Measurements from ENCODE around the gene AKAP13. TPM values are rescaled to one million over a fixed set of nuclear protein-coding genes. Genes with fewer than 3 reads are reported as not detected.
A peak's percentile ranks its signal among the peaks of the same experiment; 100 is the strongest.
"Not testable (repeated sequence)": the region's sequence is repeated elsewhere in the genome, so short reads cannot be mapped to it uniquely, and the experiment has no call there.

AKAP13 gene
- polyA plus RNA-seq, 3 donors: 47.9 to 99.7 (median 92.6) TPM

- Histone ChIP-seq H4K20me1 (ENCODE audit: insufficient read depth, low read length) (no peaks in the 10 kb centered on the region), H3K27ac (ENCODE audit: low read depth in 1 of 2, low read length in 2 of 2) (no peak within 1 kb of the TSS), H3K9me3 (replicated peaks in 1 of 2; ENCODE audit: control insufficient read depth in 1 of 2, insufficient read depth in 1 of 2, low read length in 2 of 2) (peaks cover 0 to 4% of the 10 kb centered on the region in 2 donors), H3K9ac (ENCODE audit: insufficient read depth, low read length, poor library complexity, severe bottlenecking) (peak within 1 kb of the TSS; percentile 73), H3K36me3 (replicated peaks in 1 of 2; ENCODE audit: control insufficient read depth in 1 of 2, insufficient read depth in 2 of 2, low read length in 2 of 2) (no peaks in the 10 kb centered on the region), H3K27me3 (ENCODE audit: control insufficient read depth in 2 of 2, insufficient read depth in 2 of 2, low read length in 2 of 2) (peaks cover 8 to 23% of the 10 kb centered on the region in 2 donors), H3K4me3 (replicated peaks in 1 of 3; ENCODE audit: low read depth in 2 of 3, low read length in 3 of 3) (peak within 1 kb of the TSS; percentile 47 to 87 (median 55)), H2AFZ (ENCODE audit: insufficient read depth, low read depth, low read length, poor library complexity, severe bottlenecking) (peak within 1 kb of the TSS; percentile 96), H3K4me1 (ENCODE audit: control insufficient read depth in 1 of 2, insufficient read depth in 2 of 2, low read length in 2 of 2) (peaks cover 13 to 20% of the 10 kb centered on the region in 2 donors), H3K79me2 (ENCODE audit: insufficient read depth, low read length) (no peaks in the 10 kb centered on the region), H3K4me2 (replicated peaks; ENCODE audit: extremely low read depth, low read length, poor library complexity, severe bottlenecking) (peak within 1 kb of the TSS; percentile 98)
- WGBS (ENCODE audit: insufficient coverage): under 1% methylated on average over 59 of the region's 71 CpGs
- no peak for TF ChIP-seq CTCF (IDR thresholded peaks at IDR 0.05)
- Mint-ChIP-seq H3K4me1 (peaks cover 21% of the 10 kb centered on the region), H3K4me3 (peak within 1 kb of the TSS; percentile 82 to 94), H3K27ac (peak within 1 kb of the TSS in 4 of 7 donors; percentile 19 to 75 (median 40)), H3K9me3 (peaks cover 0 to 12% (median 0%) of the 10 kb centered on the region in 7 donors), H3K36me3 (no peaks in the 10 kb centered on the region), H3K27me3 (ENCODE audit: low read depth in 3 of 3) (peaks cover 32 to 45% (median 37%) of the 10 kb centered on the region in 3 donors)
- intact Hi-C loops (cut with micrococcal nuclease): loop anchor here in 1 of 2 donors (5.0 kb wide), 1 partner anchor 33 kb away; no protein-coding TSS in a partner anchor
- peak; percentile 88 to 92 (median 92) for DNase-seq
These were observed 414.4 kb downstream of the AKAP13 start, which contains the start of gene KLHL25 for GRCh38 chr15:85794598-85795336. TSS of gene KLHL25 (minus strand) at chr15:85794925. CDS start at chr15:85769810, 25,115 bp downstream.

DNA sequence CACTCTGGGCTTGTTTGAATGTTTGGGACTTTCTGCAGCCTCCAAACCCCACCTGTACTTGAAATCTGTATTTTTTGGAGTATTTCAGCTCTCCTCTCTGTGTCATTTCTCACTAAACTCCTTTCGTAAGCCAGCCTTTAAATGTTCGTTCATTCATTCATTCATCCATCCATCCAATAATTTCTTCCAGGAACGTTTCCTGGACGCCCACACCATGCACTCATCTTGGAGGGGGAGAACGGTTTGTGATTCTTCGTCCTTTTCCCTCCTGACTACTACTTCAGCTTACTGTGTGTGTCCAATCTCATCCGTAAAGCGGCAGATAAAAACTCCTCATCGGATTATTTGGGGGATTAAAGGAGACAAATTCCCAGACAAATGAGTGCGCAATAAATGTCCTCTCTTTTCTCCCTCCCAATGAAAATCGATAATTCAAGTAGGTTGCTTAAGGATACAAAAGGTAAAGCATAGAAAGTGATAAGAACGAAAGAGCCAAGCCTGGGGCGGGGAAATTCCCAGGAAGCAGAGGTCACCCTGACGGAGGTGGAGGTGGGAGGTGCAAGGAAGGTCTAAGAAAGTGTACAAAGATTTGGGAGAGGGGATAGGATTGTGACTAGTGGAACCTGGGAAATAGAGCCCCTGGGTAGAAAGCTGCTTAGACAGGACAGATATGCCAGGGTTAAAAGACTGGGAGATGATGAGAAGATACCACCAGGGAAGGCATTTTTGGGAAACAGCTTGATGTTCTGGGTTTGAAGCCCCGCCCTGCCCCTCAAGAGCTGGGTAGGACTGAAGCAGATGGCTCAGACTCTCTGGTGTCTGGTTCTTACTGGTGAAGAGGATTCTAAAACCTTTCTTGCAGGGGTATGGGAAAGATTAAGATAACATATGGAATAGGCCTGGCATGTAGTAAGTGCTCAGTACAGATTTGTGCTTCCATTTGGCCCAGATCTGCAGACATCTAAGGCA is 415.2 kb downstream of the AKAP13 start:
- no peak overlapping the region for H3K27ac ChIP-seq (ENCODE audit: low read depth in 1 of 2, low read length in 2 of 2)
- peaks cover 0 to 4% of the 10 kb centered on the region in 2 donors for H3K9me3 ChIP-seq (replicated peaks in 1 of 2; ENCODE audit: control insufficient read depth in 1 of 2, insufficient read depth in 1 of 2, low read length in 2 of 2)
- intact Hi-C loops (cut with micrococcal nuclease): no loop called here
- no peak overlapping the region for H3K9ac ChIP-seq (ENCODE audit: insufficient read depth, low read length, poor library complexity, severe bottlenecking)
- Mint-ChIP-seq H3K27me3 (ENCODE audit: low read depth in 3 of 3) (peaks cover 32 to 45% (median 36%) of the 10 kb centered on the region in 3 donors), H3K27ac (peak overlapping the region in 3 of 7 donors; percentile 19 to 46 (median 35)), H3K4me1 (peaks cover 24% of the 10 kb centered on the region), H3K9me3 (peaks cover 0 to 12% (median 0%) of the 10 kb centered on the region in 7 donors), H3K36me3 (no peaks in the 10 kb centered on the region), H3K4me3 (peak overlapping the region; percentile 65 to 78)
- peaks cover 8 to 23% of the 10 kb centered on the region in 2 donors for H3K27me3 ChIP-seq (ENCODE audit: control insufficient read depth in 2 of 2, insufficient read depth in 2 of 2, low read length in 2 of 2)
- H3K4me1 ChIP-seq (ENCODE audit: control insufficient read depth in 1 of 2, insufficient read depth in 2 of 2, low read length in 2 of 2): peaks cover 16 to 23% of the 10 kb centered on the region in 2 donors
- no peak for DNase-seq
- no peaks in the 10 kb centered on the region for H3K79me2 ChIP-seq (ENCODE audit: insufficient read depth, low read length)
- H3K4me2 ChIP-seq (replicated peaks; ENCODE audit: extremely low read depth, low read length, poor library complexity, severe bottlenecking): peak overlapping the region; percentile 98
- 62% methylated on average over 6 of the region's 15 CpGs for WGBS (ENCODE audit: insufficient coverage)
- H3K4me3 ChIP-seq (replicated peaks in 1 of 3; ENCODE audit: low read depth in 2 of 3, low read length in 3 of 3): peak overlapping the region; percentile 30 to 87 (median 36)
- H4K20me1 ChIP-seq (ENCODE audit: insufficient read depth, low read length): no peaks in the 10 kb centered on the region
- no peak for TF ChIP-seq CTCF (IDR thresholded peaks at IDR 0.05)
- H3K36me3 ChIP-seq (replicated peaks in 1 of 2; ENCODE audit: control insufficient read depth in 1 of 2, insufficient read depth in 2 of 2, low read length in 2 of 2): no peaks in the 10 kb centered on the region
- peak overlapping the region; percentile 71 for H2AFZ ChIP-seq (ENCODE audit: insufficient read depth, low read depth, low read length, poor library complexity, severe bottlenecking)

- H3K27ac Mint-ChIP-seq; H3K9ac ChIP-seq (ENCODE audit: insufficient read depth, low read length, poor library complexity, severe bottlenecking); DNase-seq; H2AFZ ChIP-seq (ENCODE audit: insufficient read depth, low read depth, low read length, poor library complexity, severe bottlenecking); intact Hi-C loops (cut with micrococcal nuclease); H3K79me2 ChIP-seq (ENCODE audit: insufficient read depth, low read length); H3K9me3 ChIP-seq (replicated peaks in 1 of 2; ENCODE audit: control insufficient read depth in 1 of 2, insufficient read depth in 1 of 2, low read length in 2 of 2); H3K4me2 ChIP-seq (replicated peaks; ENCODE audit: extremely low read depth, low read length, poor library complexity, severe bottlenecking); H3K4me3 ChIP-seq (replicated peaks in 1 of 3; ENCODE audit: low read depth in 2 of 3, low read length in 3 of 3); H3K36me3 Mint-ChIP-seq; H3K27ac ChIP-seq (ENCODE audit: low read depth in 1 of 2, low read length in 2 of 2); H3K36me3 ChIP-seq (replicated peaks in 1 of 2; ENCODE audit: control insufficient read depth in 1 of 2, insufficient read depth in 2 of 2, low read length in 2 of 2); H4K20me1 ChIP-seq (ENCODE audit: insufficient read depth, low read length): not testable (repeated sequence)
- peaks cover 29 to 43% (median 33%) of the 10 kb centered on the region in 3 donors for H3K27me3 Mint-ChIP-seq (ENCODE audit: low read depth in 3 of 3)
- peak overlapping the region in 1 of 2 donors; percentile 42 for H3K4me3 Mint-ChIP-seq
- Histone ChIP-seq H3K27me3 (ENCODE audit: control insufficient read depth in 2 of 2, insufficient read depth in 2 of 2, low read length in 2 of 2) (peaks cover 8 to 23% of the 10 kb centered on the region in 2 donors), H3K4me1 (ENCODE audit: control insufficient read depth in 1 of 2, insufficient read depth in 2 of 2, low read length in 2 of 2) (peaks cover 16 to 27% of the 10 kb centered on the region in 2 donors)
- peaks cover 0 to 12% (median 0%) of the 10 kb centered on the region in 7 donors for H3K9me3 Mint-ChIP-seq
- H3K4me1 Mint-ChIP-seq: peaks cover 30% of the 10 kb centered on the region
- 95% methylated on average over 7 of the region's 7 CpGs for WGBS (ENCODE audit: insufficient coverage)
These were observed 416.0 kb downstream of the AKAP13 start for GRCh38 chr15:85796371-85796770.
